Lower lobe of right lung (tissue), 2 donors: ENCODE results near the gene BMPR1A. TPM values are rescaled to one million over a fixed set of nuclear protein-coding genes. Genes with fewer than 3 reads are reported as not detected.
A peak's percentile ranks its signal among the peaks of the same experiment; 100 is the strongest.

ENCODE experiments used
- ATAC-seq, 2 donors: fragments of 200-7000 bp; cut with Tn5 transposase; one replicate each; pipeline ENCODE4 v1.9.1; 2020 to 2022; ENCODE audit warnings: mild to moderate bottlenecking in 2 of 2, moderate library complexity in 2 of 2
- DNase-seq: peaks from one replicate; pipeline ENCODE4 v3.0.0-alpha.2; 2020
- H3K27ac ChIP-seq: fragments of 200-600 bp; one replicate; pipeline ENCODE4 v1.8.0; 2022
- H3K27me3 ChIP-seq: fragments of 200-600 bp; one replicate; pipeline ENCODE4 v1.8.0; 2022; ENCODE audit warnings: low read depth
- H3K36me3 ChIP-seq: fragments of 200-600 bp; one replicate; pipeline ENCODE4 v1.8.0; 2022; ENCODE audit warnings: mild to moderate bottlenecking
- H3K4me1 ChIP-seq: fragments of 200-600 bp; one replicate; pipeline ENCODE4 v1.8.0; 2022
- H3K4me3 ChIP-seq: fragments of 200-600 bp; one replicate; pipeline ENCODE4 v1.8.0; 2022; ENCODE audit warnings: mild to moderate bottlenecking
- H3K9me3 ChIP-seq: fragments of 200-600 bp; one replicate; pipeline ENCODE4 v1.8.0; 2022
- CTCF ChIP-seq: fragments of 200-600 bp; IDR thresholded peaks from one replicate; pipeline ENCODE4 v1.8.0; 2022; ENCODE audit warnings: antibody characterized with exemption, mild to moderate bottlenecking
- intact Hi-C: fragments of 100-400 bp; cut with DNase I; formaldehyde crosslinking; loops from one replicate; pipeline ENCODE4 v1.11.0; 2022
- total RNA-seq: library from RNA; stranded (reverse); fragmentation: NEBNext Ultra II Directional; extraction: Animal tissue kit (Norgen Biotek cat#: 25700); gene quantifications from one replicate; pipeline ENCODE4 v1.2.1, GENCODE V29; 2021
- donor health status: DM: no; HTN: yes; CAD: no; lungs with severe emphysema.

The BMPR1A gene
- total RNA-seq, 1 donor from 2014 or later, result 37.0 TPM

GRCh38 chr10:86790394-86790793, 34.0 kb downstream of the BMPR1A start:
- Histone ChIP-seq H3K36me3 (no peaks in the 10 kb centered on the region), H3K9me3 (no peaks in the 10 kb centered on the region), H3K4me3 (no peak overlapping the region), H3K27me3 (no peaks in the 10 kb centered on the region), H3K27ac (no peak overlapping the region), H3K4me1 (peaks cover 14% of the 10 kb centered on the region)
- no peak for TF ChIP-seq CTCF
- no peak for DNase-seq
- no peak for ATAC-seq
- intact Hi-C loops, result no loop called here

- H3K9me3 ChIP-seq, result no peaks in the 10 kb centered on the region
- no peak for ATAC-seq
- H3K27ac ChIP-seq, result no peak overlapping the region
- no peak overlapping the region for H3K4me3 ChIP-seq
- no peak for TF ChIP-seq CTCF
- H3K36me3 ChIP-seq, result no peaks in the 10 kb centered on the region
- intact Hi-C loops, result no loop called here
- no peak for DNase-seq
- H3K27me3 ChIP-seq, result no peaks in the 10 kb centered on the region
- no peaks in the 10 kb centered on the region for H3K4me1 ChIP-seq
These were observed 36.2 kb downstream of the BMPR1A start for GRCh38 chr10:86792461-86793167.

GRCh38 chr10:86793696-86794095, 37.3 kb downstream of the BMPR1A start:
- no peaks in the 10 kb centered on the region for H3K9me3 ChIP-seq
- no peak overlapping the region for H3K27ac ChIP-seq
- H3K4me3 ChIP-seq, result no peak overlapping the region
- H3K4me1 ChIP-seq, result peaks cover 5% of the 10 kb centered on the region
- H3K27me3 ChIP-seq, result no peaks in the 10 kb centered on the region
- TF ChIP-seq CTCF, result no peak
- ATAC-seq (no peak), DNase-seq (no peak)
- no peaks in the 10 kb centered on the region for H3K36me3 ChIP-seq
- intact Hi-C loops, result no loop called here

GRCh38 chr10:86795353-86795752, 38.9 kb downstream of the BMPR1A start:
- TF ChIP-seq CTCF, result no peak
- Histone ChIP-seq H3K27me3 (no peaks in the 10 kb centered on the region), H3K4me3 (no peak overlapping the region), H3K27ac (no peak overlapping the region), H3K9me3 (no peaks in the 10 kb centered on the region), H3K36me3 (no peaks in the 10 kb centered on the region), H3K4me1 (peaks cover 11% of the 10 kb centered on the region)
- intact Hi-C loops, result no loop called here
- DNase-seq, result no peak
- ATAC-seq, result peak in 1 of 2 donors; percentile 51

GRCh38 chr10:86798025-86798424, 41.6 kb downstream of the BMPR1A start:
- Histone ChIP-seq H3K36me3 (no peaks in the 10 kb centered on the region), H3K4me3 (no peak overlapping the region), H3K9me3 (no peaks in the 10 kb centered on the region), H3K4me1 (peaks cover 11% of the 10 kb centered on the region), H3K27ac (no peak overlapping the region), H3K27me3 (no peaks in the 10 kb centered on the region)
- ATAC-seq (no peak), DNase-seq (no peak)
- no peak for TF ChIP-seq CTCF
- intact Hi-C loops, result no loop called here
